Inflammatory macrophage (primary cell): ENCODE results near the gene IQSEC3.
"Not testable (repeated sequence)": the region's sequence is repeated elsewhere in the genome, so short reads cannot be mapped to it uniquely, and the experiment has no call there.

ENCODE experiments used
- DNase-seq, 2 donors: peaks; one replicate each; pipeline ENCODE4 v3.0.0-alpha.2; 2020 to 2022

The IQSEC3 gene

DNA sequence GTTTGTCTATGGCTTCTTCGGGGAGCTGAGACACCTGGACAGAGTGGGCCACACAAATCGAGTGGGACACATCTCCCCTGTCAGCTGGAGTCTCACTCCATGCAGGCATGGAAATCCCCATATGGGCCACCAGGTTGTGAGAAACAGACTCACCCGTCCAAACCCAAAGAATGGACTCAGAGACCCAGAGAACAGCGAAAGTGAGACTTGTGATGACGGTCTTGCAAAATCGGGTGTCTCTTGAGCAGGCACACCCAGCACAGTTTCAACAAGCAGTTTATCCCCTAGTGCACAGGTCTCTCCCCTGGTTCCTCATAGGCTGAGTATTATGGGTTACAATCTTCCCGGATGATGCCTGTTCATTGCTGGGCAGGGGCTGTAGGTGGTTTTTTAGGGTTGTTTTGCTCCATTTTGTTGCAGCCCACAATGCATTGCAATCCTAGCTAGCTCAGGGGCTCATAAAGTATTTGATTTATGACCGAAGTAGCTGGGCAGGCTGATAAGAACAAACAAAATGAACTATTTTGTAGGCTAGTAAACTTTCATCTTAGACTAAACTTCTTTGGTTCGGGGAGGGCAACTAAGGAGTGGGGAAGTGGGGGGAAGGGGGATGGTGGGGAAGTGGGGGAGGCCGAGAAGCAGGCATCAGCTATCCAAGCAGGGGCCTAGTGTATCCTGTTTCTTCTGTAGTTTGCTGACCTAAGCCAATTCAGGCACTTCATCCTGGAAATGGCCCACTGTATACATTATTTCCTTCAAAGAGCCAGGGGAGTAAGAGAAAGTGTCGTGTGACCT lies 45.3 kb downstream of the IQSEC3 start:
- peak; percentile 65 to 71 for DNase-seq

DNA sequence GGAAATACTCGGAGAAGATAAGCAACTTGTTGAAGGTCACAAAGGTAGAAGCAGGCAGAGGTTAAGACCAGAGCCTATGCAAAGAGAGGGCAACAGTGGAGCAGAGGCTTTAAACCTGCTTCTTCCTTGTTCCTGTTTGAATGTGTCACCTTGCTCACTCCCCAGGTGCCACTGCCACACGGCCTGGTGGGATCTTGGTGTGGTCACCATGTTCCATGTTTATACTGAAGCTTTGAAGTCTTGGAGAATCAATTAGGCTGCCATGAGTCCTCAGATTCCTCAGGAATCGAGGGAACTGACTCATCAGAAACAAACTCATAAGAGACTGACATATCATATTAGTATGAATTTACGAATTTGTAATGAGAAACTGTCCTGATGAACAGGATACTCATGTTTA lies 46.8 kb downstream of the IQSEC3 start:
- no peak for DNase-seq

DNA sequence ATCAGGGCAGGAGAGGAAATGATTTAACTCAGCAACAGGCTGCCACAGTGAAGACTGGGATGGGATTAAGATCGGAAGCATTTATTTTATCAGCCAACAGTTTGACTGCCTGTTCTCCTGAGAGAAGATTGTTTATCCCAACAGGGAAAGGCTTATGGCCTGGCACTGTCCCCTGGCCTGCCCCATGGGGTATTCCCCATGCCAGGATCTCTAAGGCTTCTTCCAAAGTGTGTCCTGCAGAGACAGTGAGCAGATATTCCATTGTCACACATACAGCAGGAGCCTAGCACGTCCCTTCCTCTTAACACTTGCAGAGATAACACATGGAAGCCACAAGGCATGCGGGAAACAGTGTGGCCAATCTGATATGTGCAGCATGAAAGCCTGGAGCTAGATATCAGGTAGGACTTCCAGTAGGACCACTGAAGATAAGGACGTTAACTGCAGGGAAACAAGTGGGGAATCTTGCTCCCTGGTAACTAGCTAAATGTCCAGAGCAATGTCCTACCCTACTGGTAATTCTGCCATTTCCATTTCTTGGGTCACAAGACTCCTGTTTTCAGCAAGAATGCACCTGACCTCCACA lies 48.2 kb downstream of the IQSEC3 start:
- no peak for DNase-seq

DNA sequence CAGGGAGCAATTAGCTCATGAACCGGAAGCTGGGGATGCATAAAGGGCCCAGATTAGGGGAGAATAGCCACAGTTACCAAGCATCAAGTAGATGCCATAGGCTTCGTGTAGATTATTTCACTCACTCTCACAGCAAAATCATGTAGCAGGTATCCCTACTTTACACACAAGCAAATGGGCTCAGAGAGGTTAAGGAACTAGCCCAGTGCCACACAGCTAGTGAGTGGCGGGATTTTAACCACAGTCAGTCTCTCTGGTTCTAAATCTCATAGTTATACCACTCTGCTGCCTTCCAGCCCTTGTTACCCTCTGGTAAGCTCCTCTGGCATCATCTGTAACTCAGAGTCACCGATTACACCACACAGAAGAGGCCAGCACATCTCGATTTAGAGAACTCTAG lies 49.0 kb downstream of the IQSEC3 start:
- DNase-seq = no peak

DNA sequence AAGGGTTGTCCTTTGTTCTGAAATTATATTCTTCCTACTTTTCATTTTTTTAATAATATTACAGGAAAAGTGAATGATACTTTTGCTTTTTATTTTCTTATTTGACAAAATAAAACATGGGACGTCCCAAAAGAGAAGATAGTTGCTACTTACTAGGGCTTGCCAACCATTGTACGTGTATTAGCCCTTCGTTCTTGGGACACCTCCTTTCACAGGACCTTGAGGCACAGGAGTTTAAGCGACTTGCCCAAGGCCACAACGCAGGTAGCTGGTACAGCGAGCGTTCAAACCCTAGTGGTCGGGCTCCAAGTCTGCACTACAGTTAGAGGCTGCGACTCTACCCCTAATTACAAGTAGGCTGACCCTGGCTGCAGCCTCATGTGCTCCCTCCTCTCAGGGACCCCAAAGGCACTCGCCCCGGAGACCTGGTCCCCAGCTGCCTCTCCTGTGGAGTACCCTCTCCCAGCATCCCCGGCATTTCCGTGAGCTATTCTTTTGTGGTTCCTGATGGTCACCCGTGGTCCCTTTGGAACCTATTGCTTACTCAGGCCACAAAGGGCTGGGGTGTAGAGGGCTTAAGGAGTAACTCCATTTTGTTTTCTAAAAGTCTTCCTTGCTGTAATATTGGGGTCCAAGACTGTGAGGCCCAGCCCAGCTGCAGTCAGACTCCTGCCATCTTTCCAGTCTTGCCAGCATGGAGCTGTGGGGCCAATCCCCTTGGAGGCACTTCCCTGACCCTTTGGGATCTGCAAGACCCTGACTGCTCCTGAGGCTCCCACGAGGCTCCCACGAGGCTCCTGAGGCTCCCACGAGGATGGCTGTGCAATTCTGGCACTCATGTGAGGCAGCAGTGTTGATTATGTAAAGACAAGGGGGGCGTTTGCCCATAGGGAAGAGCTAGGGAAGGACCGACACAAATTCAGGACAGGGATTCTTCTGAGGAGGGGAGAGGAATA lies 49.7 kb downstream of the IQSEC3 start:
- no peak for DNase-seq

DNA sequence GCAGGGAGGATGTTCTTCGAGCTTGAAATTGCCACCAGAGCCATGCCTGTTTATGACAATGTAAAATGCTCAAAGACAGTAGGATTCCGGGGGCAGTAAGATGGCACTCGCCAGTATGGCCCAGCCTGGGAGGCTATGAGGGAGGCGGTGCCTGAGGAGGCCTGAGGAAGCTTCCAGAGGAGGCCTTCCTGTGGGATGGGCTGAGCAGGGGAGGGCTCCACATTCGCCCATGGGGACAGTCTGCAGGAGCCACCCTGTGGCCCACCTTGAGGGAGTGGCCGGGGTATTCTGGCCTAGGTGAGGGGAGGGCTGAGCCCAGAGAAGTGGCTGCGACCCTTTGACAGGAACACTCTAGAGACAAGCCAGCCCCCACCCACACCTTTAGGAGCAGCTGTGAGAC lies 50.7 kb downstream of the IQSEC3 start:
- no peak for DNase-seq

DNA sequence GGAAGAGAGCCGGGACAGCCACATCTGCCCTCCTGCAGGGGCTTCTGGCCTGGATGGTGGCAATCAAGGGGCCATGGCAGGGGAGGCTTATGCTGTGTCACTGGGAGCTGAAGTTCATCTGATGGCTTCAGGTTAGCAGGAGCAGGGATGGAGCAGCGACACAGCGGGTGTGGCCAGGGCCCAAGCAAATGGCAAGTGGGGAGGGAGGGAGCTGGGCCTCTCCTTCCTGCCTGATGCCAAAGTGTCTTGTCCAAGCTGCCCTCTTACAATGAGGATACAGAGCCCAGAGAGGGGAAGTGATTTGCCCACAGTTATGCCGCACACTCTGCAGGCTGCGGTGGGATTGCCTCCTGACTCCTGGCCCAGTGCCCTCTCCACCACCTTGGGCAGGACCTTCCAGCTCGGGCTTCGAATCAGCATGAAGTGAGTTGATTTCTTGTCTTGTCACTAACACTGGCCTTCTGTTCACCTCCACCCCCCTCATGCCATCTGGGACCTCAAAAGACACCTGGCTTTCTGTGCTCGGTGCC lies 51.3 kb downstream of the IQSEC3 start:
- DNase-seq = no peak

DNA sequence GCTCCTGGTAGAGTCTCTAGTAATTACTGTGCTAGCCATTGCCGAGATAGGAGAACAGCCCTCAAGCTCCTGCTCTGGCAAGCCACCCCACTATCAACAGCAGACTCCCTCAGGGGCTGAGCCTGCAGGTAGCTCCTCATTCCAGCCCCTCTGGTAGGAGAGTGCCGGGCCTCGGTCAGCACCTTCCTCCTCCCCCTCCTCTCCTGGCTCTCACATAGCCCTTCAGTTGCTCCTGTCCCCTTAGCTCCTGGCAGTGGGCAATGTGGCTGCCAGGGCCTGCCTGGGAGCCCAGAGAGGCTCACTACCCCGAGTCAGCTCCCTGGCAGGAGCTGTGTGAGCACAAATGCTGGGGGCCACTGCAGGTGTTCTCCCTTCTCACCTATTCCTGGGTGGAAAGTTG lies 52.0 kb downstream of the IQSEC3 start:
- DNase-seq = no peak

DNA sequence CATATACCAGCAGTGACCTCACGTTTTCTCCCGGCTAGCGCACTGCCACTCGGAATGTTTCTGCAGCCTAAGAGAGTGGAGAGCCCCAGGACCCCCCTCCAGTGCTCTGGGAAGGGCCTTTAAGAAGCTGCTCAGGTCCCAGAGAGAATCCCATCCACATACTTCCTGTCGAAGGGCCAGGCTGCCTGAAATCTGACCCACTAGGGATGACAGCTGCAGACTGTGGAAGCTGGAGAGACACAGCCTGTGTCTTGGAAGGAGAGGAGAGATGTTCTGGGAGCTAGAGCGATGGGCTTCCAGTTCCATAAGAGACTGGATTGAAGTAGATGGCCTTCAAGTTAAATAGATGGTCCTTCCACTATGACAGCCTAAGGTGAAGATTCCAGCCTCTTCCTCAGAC lies 54.4 kb downstream of the IQSEC3 start:
- no peak for DNase-seq

DNA sequence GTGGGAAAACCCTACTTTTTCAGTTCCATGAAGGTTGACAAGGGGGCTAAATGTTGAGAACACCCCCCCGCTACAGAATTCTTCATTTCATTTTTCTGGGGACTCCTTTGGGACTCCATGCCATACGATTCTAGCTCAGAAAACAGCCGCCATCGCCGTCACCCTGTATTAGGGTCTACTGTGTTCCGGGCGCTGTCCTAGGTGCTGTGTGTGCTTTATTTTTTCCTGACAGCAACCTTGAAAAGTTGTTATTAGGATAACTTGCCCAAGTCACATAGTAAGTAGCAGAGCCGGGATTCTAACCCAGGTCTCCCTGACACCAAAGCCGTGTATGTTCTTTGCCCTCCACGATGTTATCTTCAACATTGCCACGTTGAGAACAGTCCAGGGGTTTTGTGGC lies 55.1 kb downstream of the IQSEC3 start:
- DNase-seq = no peak

DNA sequence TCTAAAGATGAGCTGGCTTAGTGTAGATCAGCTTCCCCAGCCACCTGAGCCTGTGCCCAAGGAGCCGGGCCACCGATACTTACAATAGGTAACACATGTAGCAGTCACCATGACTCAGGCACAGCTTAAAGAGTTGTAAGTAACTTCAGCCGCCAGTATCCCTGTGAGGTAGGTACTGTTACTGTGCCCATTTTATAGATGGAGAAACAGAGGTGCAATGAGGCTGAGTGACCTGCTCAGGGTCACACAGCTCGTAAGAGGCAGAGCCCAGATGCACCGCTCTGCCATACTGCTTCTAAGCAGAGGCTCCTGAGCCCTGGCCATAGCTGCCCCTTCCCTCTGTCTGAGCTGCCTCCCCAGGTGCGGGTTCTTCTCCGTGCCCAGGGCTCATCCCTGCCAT lies 58.5 kb downstream of the IQSEC3 start:
- no peak for DNase-seq

DNA sequence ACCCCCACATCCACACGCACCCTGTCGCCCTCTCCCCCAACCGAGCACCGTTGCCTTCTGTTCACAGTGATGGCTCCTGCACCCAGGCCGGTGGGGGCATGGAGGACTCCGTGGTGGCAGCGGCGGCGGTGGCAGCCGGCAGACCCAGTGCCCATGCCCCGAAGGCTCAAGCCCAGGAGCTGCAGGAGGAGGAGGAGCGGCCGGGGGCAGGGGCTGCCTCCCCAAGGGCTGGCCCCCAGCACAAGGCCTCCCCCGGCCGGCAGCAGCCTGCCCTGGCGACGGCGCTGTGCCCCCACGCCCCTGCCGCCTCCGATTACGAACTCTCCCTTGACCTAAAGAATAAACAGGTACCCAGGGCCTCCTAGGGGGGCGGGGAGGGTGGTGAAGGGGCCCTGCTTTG lies 59.0 kb downstream of the IQSEC3 start:
- no peak for DNase-seq

DNA sequence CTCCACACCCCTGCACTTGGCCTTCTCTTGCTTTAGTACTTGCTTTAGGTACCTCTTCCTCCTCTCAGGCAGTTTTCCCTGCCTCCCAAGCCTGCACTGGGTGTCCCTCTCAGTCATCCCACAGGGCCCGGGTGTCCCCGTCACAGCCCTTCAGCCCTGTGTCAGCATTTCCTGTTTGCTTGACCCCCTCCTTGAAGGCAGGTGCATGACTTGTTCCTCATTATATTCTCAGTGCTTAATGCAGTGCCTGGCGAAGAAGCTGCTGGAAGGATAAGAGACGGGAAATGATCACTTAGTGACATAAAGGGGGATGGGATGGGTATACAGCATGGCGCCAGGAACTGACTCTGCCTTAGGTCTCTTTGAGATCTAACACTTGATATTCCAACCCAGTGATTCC lies 61.5 kb downstream of the IQSEC3 start:
- DNase-seq = peak; percentile 10 to 20

DNA sequence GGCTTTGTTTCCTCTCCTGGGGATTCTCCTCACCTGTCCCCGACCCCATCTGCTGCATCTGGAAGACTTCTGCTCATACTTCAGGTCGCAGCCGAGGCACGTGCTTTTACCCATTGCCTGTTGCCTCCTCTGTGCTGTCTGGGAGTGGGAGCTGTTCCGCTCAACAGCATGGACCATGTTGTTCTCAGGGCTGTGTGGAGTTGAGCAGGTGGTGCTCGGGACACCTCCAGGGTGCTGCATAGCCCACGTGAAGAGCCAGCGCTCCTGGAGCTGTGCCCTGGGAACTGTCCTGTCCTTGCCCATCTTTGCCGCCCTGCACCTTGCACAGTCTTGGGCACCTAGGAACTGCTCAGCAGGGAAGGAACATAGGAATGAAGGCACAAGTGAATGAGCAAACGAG lies 62.4 kb downstream of the IQSEC3 start:
- DNase-seq = no peak

DNA sequence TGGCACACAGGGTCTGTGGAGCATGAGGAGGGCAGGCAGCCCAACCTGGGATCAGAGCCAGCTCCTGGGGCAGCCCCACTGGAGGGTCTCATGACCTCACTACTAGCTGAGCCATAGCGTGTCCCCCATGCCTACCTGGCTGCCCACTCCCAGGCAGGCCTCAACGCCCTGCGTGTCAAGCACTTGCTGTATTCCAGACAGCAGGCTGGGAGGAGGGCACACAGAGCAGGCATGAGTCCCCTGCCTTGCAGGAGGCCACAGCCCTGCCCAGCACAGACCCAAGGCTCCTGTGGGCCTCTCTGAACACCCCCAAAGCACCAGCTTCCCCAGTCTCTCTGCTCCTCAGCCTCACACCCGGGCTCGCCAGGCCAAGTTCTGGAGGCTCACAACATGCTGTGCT lies 64.0 kb downstream of the IQSEC3 start:
- no peak for DNase-seq

DNA sequence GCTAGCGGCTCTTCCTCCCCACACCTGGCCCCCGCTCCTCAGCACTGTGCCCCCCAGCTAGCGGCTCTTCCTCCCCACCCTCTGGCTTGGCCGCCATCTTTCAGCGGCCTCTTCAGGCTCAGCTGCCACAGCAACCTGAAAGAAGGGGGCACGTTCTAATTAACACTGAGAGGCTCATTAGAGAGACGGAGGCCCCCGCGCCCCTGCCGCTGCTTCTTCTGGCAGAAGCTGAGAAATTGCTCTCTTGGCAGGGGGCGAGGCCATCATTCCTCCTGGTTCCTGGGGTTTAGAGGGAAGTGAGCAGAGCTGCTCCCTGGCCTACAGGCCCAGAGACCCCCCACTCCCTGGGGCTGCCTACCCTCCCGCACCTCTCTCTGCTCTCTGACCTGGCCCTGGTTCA lies 64.4 kb downstream of the IQSEC3 start:
- no peak for DNase-seq

DNA sequence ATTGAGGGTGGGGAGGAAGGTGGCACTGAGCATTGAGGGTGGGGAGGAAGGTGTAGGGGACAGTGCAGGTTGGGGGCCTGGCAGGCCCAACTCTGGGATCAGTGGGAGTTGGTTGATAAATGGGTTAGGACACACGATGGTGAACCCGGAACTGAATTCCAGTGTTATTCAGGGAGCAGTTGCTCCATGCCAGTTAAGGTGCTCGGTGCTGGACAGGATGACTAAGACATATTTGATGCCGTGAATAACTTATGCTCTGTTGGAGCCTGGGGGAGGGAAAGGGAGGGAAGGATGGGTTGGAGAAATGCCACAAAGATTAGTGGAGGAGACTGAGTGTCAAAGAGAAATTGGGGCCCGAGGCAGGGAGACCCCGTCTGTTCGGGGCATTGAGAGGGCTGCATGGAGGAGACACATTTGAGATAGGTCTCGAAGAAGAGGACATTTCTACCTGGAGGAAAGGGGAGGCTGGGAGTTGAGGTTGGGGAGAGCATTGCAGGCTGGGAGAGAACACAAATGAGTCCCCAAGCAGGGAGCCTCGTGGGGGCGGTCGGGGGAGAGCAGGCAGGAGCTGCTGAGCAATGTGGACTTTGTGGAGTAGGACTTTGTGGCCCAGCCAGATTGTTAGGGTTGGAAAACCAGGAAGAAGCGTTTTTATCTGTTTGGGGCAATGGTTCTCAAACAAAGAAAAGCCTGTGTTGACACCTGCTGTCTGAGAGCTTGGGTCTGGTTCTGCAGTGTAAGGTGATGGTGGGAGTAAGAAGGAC lies 65.3 kb downstream of the IQSEC3 start:
- no peak for DNase-seq

DNA sequence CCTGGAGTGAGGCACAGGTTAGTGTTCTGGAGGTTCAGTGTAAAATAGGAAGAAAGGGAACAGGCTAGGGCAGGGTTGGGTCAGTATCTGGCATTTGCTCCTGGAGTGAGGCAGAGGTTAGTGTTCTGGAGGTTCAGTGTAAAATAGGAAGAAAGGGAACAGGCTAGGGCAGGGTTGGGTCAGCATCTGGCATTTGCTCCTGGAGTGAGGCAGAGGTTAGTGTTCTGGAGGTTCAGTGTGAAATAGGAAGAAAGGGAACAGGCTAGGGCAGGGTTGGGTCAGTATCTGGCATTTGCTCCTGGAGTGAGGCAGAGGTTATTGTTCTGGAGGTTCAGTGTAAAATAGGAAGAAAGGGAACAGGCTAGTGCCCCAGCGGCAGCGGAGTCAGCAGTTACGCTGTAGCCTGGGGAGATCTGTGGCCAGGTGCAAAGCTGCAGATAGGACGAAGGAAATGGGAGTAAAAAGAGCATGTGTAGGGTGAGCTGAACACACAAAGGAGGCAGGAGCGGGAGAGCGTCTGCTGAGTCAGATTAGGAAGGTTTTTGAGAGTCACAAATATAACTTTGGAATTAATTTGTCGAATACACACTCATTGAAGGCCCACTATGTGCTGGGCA lies 67.2 kb downstream of the IQSEC3 start:
- DNase-seq = not testable (repeated sequence)

DNA sequence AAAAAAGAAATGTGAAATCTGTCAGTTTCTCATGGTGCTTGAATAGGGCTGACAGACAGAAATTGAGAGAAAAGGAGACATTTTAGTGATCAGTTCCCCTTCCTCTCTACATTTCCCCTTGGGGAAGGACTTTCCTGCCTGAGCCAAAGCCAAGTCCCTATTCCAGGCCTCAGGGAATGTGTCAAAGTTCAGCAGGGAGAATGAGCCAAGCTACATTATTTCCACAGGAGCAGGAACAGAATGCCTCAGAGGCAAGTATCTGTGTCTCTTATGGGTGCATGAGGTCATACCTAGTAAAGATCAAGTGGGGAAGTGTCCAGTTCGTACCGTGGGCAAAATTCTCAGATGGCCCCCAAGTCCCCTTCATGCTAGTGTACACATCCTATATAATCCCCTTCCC lies 68.6 kb downstream of the IQSEC3 start:
- no peak for DNase-seq

DNA sequence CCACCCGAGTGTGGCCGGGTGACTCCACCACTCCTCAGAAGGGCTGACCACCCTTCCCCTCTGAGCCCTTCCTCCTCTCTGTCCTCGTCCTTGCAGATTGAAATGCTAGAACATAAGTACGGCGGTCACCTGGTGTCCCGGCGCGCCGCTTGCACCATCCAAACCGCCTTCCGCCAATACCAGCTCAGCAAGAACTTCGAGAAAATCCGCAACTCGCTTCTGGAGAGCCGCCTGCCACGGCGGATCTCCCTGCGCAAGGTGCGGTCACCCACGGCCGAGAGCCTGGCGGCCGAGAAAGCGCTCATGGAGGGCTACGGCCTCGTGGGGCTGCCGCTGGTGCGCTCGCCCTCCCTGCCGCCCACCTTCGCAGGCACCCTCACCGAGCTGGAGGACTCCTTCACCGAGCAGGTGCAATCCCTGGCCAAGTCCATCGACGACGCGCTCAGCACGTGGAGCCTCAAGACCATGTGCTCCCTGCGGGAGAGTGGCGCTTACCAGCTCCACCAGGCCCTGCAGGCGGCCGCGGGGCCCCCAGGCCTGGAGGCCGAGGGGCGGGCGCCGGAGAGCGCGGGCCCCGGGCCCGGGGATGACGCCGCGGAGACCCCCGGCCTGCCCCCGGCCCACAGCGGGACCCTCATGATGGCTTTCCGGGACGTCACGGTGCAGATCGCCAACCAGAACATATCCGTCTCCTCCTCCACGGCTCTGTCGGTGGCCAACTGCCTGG lies 71.8 kb downstream of the IQSEC3 start:
- no peak for DNase-seq

DNA sequence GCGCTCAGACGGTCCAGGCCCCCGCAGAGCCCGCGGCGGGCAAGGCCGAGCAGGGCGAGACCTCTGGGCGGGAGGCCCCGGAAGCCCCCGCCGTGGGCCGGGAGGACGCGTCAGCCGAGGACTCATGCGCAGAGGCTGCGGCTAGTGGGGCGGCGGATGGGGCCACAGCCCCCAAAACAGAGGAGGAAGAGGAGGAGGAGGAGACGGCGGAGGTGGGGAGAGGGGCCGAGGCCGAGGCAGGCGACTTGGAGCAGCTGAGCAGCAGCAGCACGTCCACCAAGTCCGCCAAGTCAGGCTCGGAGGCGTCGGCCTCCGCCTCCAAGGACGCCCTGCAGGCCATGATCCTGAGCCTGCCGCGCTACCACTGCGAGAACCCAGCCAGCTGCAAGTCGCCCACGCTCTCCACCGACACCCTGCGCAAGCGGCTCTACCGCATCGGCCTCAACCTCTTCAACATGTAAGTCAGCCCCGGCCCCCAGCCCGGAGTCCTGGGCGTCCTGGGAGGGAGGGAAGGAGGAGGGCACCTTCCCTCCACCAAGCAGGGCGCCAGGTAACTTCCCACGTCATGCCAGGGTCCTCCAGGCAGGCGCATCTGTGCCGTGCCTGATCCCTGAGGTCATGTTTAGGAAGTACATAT lies 72.4 kb downstream of the IQSEC3 start:
- peak in 1 of 2 donors; percentile 43 for DNase-seq
